PC-9 (cell line): ENCODE measurements around the gene PGC. TPM values are rescaled to one million over a fixed set of nuclear protein-coding genes. Genes with fewer than 3 reads are reported as not detected.

Experiments
- BruUV-seq: library from RNA; stranded (reverse); fragments of 400-500 nt; replicated peaks from 2 replicates; lab custom pipeline; 2021; lab: Mats Ljungman, UMichigan
- CTCF ChIA-PET: fragments of 300-600 bp; sonication (Branson Sonifier 250); formaldehyde crosslinking; loops from one replicate; lab custom pipeline; 2022; ENCODE audit warnings: antibody characterized with exemption; lab: Charles Lee
- POLR2A ChIA-PET: fragments of 300-600 bp; sonication (Branson Sonifier 250); formaldehyde crosslinking; loops from one replicate; lab custom pipeline; 2022; ENCODE audit warnings: antibody characterized with exemption; ENCODE audit not compliant: unreplicated experiment; lab: Charles Lee
- DNase-seq, 2 experiments: peaks; one replicate each; pipeline versions ENCODE4 v3.0.0 to v3.0.0-alpha.2; 2015 to 2022; ENCODE audit warnings: mixed read lengths in 1 of 2
- H2AFZ ChIP-seq: fragments of 200-600 bp; sonication (generic); 2 replicates; pipeline ENCODE4 v1.8.1; 2017; ENCODE audit warnings: antibody characterized with exemption
- H3F3A ChIP-seq: fragments of 200-600 bp; sonication (generic); 2 replicates; pipeline ENCODE4 v1.8.1; 2017; ENCODE audit warnings: antibody characterized with exemption, mild to moderate bottlenecking, low read depth; ENCODE audit not compliant: insufficient read depth
- H3K27ac ChIP-seq: fragments of 200-600 bp; sonication (generic); 2 replicates; pipeline ENCODE4 v1.6.1; 2016; ENCODE audit warnings: mixed run types
- H3K27me3 ChIP-seq: fragments of 200-600 bp; sonication (generic); 2 replicates; pipeline ENCODE4 v1.6.1; 2016; ENCODE audit warnings: low read depth, mixed run types; ENCODE audit not compliant: insufficient read depth
- H3K36me3 ChIP-seq: fragments of 200-600 bp; sonication (generic); 2 replicates; pipeline ENCODE4 v1.6.1; 2016; ENCODE audit warnings: low read depth, mixed run types
- H3K4me1 ChIP-seq: fragments of 200-600 bp; sonication (generic); replicated peaks from 2 replicates; pipeline ENCODE4 v1.6.1; 2016; ENCODE audit warnings: mixed run types; ENCODE audit not compliant: insufficient read depth
- H3K4me2 ChIP-seq: fragments of 200-600 bp; sonication (generic); 2 replicates; pipeline ENCODE4 v1.6.1; 2017; ENCODE audit warnings: mixed run types
- H3K4me3 ChIP-seq: fragments of 200-600 bp; sonication (generic); 2 replicates; pipeline ENCODE4 v1.6.1; 2016; ENCODE audit warnings: mixed run types
- H3K79me2 ChIP-seq: fragments of 200-600 bp; sonication (generic); 2 replicates; pipeline ENCODE4 v1.6.1; 2017; ENCODE audit warnings: low read depth, mixed run types
- H3K9me2 ChIP-seq: fragments of 200-600 bp; sonication (generic); 2 replicates; pipeline ENCODE4 v1.8.1; 2017; ENCODE audit warnings: mild to moderate bottlenecking; ENCODE audit not compliant: insufficient read depth
- H3K9me3 ChIP-seq: fragments of 200-600 bp; sonication (generic); 2 replicates; pipeline ENCODE4 v1.8.1; 2016; ENCODE audit warnings: low read depth; ENCODE audit not compliant: insufficient read depth
- H4K20me1 ChIP-seq: fragments of 200-600 bp; sonication (generic); 2 replicates; pipeline ENCODE4 v1.8.1; 2017; ENCODE audit not compliant: insufficient read depth
- EZH2 ChIP-seq: fragments of 200-600 bp; sonication (generic); IDR thresholded peaks from 2 replicates; pipeline ENCODE4 v1.8.0; 2017; ENCODE audit warnings: antibody characterized with exemption, low read depth
- intact Hi-C: fragments of 100-400 bp; cut with micrococcal nuclease; formaldehyde crosslinking; loops from one replicate; pipeline ENCODE4 v1.10.0; 2022; ENCODE audit not compliant: unreplicated experiment
- total RNA-seq: library from RNA; stranded (reverse); gene quantifications from 2 replicates; pipeline ENCODE4 v1.2.3, GENCODE V29; 2021
- TF ChIP-seq, protein P1 (sequence below): fragments of 200-600 bp; sonication (generic); conservative IDR thresholded peaks from 2 replicates; pipeline ENCODE4 v1.6.1; 2017; ENCODE audit warnings: mixed run types, antibody characterized with exemption, mild to moderate bottlenecking, moderate library complexity

The PGC gene
- total RNA-seq, 1 experiment from 2014 or later: not detected

DNA sequence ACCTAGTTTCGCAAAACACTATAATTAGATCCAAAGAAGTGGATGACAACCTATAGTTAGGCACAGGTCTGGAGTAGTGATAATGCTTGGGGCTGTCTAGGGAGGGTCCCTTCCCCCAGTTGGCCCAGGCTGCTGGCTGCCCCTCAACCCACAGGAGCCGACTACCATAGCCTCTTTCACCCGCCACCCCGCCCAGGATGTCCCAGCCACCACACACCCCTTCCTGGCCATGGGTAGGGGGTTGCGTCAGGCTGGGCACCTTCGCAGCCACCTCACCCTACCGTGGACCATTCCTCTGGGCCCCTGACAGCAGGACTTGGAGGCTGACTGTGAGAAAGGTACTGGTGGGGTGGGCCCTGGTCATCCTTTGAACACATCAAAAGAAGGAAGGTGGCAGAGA lies 20.3 kb downstream of the PGC start:
- Histone ChIP-seq H3K4me2 (no peak overlapping the region), H3K27me3 (no peaks in the 10 kb centered on the region), H3K4me3 (no peak overlapping the region), H2AFZ (no peak overlapping the region), H3K4me1 (peaks cover 17% of the 10 kb centered on the region), H3K9me2 (no peaks in the 10 kb centered on the region), H3F3A (peaks cover 7% of the 10 kb centered on the region; the same call in 1 of the 2 replicates), H4K20me1 (no peaks in the 10 kb centered on the region; the same call in 1 of the 2 replicates), H3K27ac (no peak overlapping the region), H3K36me3 (no peaks in the 10 kb centered on the region), H3K79me2 (no peaks in the 10 kb centered on the region), H3K9me3 (no peaks in the 10 kb centered on the region)
- POLR2A ChIA-PET: no interaction called here
- no peak for DNase-seq
- intact Hi-C loops: no loop called here
- no TSS peak for BruUV-seq
- CTCF ChIA-PET: no interaction called here
- TF ChIP-seq, protein P1, sequence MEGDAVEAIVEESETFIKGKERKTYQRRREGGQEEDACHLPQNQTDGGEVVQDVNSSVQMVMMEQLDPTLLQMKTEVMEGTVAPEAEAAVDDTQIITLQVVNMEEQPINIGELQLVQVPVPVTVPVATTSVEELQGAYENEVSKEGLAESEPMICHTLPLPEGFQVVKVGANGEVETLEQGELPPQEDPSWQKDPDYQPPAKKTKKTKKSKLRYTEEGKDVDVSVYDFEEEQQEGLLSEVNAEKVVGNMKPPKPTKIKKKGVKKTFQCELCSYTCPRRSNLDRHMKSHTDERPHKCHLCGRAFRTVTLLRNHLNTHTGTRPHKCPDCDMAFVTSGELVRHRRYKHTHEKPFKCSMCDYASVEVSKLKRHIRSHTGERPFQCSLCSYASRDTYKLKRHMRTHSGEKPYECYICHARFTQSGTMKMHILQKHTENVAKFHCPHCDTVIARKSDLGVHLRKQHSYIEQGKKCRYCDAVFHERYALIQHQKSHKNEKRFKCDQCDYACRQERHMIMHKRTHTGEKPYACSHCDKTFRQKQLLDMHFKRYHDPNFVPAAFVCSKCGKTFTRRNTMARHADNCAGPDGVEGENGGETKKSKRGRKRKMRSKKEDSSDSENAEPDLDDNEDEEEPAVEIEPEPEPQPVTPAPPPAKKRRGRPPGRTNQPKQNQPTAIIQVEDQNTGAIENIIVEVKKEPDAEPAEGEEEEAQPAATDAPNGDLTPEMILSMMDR: no peak
- TF ChIP-seq EZH2: no peak

DNA sequence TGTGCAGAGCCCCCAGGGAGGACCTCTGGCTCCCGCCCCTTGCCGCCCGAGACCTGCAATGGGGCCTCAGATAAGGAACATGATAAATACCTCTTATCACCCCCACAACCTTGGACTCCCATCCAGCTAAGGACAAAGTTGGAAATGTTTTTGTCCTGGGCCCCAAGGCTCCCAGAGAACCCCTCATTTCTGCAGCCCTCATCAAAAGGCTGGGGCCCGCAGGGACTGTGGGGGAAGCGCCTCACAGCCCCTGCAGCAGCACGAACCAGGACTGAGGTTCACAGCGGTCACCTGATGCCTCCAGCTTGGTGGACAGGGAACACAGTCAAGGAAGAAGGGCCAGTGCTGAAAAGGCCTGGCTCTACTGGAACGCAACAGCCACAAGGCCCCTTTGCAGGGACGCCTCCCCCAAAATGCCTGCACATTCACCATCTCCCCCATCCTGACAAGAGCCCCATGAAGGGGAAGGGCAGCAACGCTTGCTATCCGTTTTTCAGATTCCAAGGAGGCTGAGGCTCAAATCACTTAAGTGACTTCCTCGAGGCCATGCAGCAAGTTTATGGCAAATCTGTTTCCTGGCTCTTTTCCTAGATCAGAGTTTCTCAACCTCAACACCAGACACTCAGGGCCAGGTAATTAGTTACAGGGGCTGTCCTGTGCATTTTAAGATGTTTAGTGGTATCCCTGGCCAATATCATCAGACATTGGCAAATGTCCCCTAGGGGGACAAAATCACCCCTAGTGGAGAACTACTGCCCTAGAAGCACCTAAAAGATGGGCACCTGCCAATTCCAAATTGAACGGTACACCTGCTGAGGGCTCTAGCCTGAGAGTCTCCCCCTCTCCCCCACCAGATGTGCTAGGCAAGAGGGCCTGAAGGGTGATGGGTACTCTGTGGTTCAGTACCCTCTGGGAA lies 22.4 kb downstream of the PGC start:
- no peak for DNase-seq
- no peak overlapping the region for H3K4me3 ChIP-seq
- H3K79me2 ChIP-seq: no peaks in the 10 kb centered on the region
- ChIA-PET CTCF (no interaction called here), POLR2A (no interaction called here)
- H3K36me3 ChIP-seq: no peaks in the 10 kb centered on the region
- no peak overlapping the region for H2AFZ ChIP-seq
- no peaks in the 10 kb centered on the region for H3K9me2 ChIP-seq
- intact Hi-C loops: no loop called here
- H3K4me2 ChIP-seq: no peak overlapping the region
- TF ChIP-seq, protein P1: no peak
- H4K20me1 ChIP-seq: no peaks in the 10 kb centered on the region
- H3K27me3 ChIP-seq: no peaks in the 10 kb centered on the region
- no peaks in the 10 kb centered on the region for H3K9me3 ChIP-seq
- no TSS peak for BruUV-seq
- no peak overlapping the region for H3K27ac ChIP-seq
- peaks cover 7% of the 10 kb centered on the region; the same call in 1 of the 2 replicates for H3F3A ChIP-seq
- peaks cover 17% of the 10 kb centered on the region for H3K4me1 ChIP-seq

DNA sequence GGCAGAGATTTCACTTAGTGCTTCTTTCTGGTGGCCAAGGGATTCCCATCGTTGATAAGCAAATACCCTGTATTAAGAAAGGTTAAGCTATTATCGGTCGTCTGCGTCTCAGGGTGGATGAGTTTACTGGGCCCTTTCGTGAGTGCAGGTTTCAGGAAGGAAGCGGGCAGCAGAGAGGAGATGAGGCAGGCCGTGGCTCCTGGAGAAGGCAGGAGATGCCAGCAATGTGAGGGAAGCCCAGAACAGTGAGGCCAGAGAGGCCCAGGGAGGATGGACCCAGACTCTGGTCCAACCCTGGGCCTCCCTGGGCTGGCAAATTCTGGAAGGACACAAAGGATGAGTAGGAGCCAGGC lies 23.0 kb downstream of the PGC start:
- no peaks in the 10 kb centered on the region for H3K9me2 ChIP-seq
- ChIA-PET CTCF (no interaction called here), POLR2A (no interaction called here)
- BruUV-seq: no TSS peak
- H3K36me3 ChIP-seq: no peaks in the 10 kb centered on the region
- H3K9me3 ChIP-seq: no peaks in the 10 kb centered on the region
- H3K4me2 ChIP-seq: no peak overlapping the region
- intact Hi-C loops: no loop called here
- peaks cover 17% of the 10 kb centered on the region for H3K4me1 ChIP-seq
- H2AFZ ChIP-seq: no peak overlapping the region
- peaks cover 7% of the 10 kb centered on the region; the same call in 1 of the 2 replicates for H3F3A ChIP-seq
- no peak overlapping the region for H3K4me3 ChIP-seq
- no peaks in the 10 kb centered on the region for H3K27me3 ChIP-seq
- H3K79me2 ChIP-seq: no peaks in the 10 kb centered on the region
- no peaks in the 10 kb centered on the region for H4K20me1 ChIP-seq
- no peak for DNase-seq
- TF ChIP-seq, protein P1: no peak
- no peak for TF ChIP-seq EZH2
- H3K27ac ChIP-seq: no peak overlapping the region
